NCI-H82 (cell line): ENCODE data around the gene ETV6.
A peak's percentile ranks its signal among the peaks of the same experiment; 100 is the strongest.

Experiments used
- DNase-seq: peaks from one replicate; lab custom pipeline; 2025; lab: John Stamatoyannopoulos, UW

ETV6 gene

DNA sequence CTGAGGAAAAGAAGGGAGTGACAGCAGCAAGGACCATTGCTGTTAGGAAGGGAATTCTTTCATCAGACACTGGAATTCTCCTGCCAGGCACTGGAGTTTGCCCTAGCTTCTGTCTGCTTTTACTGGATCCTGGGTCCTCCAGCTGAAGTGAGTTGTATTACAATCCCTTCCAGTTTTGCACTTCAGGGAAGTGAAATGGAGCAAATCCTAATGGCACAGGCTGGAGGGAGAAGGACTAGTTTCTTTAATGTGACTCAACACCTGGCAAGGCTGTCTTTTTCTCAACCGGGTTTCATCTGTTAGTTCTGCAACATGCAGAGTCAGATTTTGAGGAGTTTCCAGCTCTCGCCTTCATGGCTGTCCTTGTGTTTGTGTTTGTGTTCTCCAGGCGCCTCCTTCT, 45.8 kb downstream of the ETV6 start:
- DNase-seq, result no peak

DNA sequence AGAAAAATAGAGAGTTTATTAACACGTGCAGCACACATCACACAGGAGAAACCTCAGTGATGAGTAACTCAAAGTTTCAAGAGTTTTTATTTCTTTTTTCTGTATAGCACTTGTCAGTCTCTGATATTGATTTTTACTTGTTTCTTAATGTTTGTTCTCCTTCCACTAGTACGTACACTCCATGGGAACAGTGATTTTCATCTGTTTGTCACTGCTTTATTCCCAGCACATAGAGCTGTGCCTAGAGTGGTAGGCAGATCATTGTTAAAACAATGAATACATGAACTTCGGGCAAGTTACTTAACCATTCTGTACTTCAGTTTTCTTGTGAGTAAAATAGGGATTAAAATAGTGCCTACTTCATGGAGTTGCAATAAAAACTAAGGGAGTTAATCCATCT, 46.6 kb downstream of the ETV6 start:
- no peak for DNase-seq

DNA sequence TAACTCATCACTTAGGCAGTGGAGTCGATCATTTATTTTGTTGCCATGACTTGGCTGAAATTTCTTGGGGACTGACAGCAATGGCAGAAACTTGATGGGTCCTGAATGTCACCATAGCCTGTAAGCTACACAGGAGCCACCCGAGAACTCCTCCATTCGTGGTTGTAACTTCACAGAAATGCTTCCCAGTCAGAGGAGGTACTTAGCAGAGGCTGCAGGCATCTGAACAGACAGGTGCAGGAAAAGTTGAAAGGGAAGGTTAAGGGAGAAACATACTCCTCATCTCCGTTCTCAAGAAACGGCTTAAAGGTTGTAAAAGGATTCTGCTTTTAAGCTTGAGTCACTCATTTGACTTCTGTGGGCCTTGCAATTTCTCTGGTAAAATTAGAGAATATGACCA, 47.7 kb downstream of the ETV6 start:
- peak; percentile 8 for DNase-seq

DNA sequence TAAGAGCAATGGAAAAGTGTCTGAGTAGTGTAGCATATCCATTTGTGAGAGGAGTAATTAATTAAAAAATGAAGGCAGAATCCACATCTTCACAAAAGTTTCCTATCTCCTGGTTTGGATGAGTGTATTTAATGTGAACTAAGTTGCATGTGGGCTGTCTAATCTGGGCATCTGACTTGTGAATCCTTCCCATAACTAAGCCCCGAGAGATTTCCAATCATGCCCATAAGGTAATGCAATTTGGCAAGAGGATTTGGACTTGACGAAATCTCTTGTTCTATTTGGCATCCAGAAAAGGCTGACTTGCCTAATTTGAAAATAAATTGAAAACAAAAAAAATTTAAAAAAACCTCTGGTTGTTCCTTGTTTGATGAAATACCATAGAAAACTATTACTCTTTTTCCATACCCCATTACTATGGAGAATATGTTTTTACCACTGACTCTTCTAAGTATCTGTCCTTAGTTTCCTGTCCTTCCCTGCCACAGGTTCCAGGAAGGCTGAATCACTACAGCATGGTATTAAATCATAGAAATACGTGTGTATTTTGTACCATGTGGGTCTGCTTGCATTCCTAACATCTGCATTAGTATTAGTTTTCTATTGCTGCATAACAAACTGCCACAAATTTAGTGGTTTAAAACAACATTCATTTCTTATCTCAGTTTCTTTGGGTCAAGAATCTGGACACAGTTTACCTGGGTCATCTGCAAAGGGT, 48.4 kb downstream of the ETV6 start:
- DNase-seq, result peak; percentile 72

DNA sequence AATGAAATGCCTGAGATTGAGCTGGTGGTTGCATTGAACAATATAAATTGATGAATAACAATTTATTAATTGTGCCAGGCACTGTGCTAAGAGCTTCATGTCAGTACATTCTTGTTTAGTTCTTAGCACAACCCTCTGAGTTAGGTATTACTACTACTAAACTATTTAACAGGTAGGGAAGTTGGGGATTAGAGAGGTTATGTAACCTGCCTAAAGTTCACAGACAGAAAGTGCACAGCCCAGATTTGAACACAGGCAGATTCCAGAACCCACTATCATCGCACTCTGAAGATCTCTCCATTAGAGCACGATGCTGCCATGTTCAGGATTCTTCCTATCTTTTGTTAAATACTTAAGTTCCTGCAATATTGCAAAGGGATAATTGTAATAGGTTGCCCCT, 49.3 kb downstream of the ETV6 start:
- no peak for DNase-seq

DNA sequence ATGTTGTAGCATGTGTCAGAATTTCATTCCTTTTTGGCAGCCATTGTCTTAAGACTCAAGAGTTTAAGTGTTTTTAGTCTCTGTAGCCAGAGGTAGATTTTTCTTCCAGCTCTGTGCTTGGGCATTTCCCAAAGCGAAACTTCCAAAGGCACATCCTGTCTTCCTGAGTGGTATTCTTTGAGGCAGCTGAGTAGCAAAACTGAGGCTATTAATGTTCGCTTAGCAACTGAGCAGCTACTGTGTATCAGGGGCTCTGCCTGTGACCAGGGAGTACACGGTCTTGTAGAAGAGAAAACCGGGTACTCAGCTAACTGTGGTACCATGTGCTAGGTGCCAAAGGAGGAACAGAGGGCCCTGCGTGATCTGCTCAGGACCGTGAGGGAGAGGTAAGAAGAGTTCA, 52.0 kb downstream of the ETV6 start:
- no peak for DNase-seq

DNA sequence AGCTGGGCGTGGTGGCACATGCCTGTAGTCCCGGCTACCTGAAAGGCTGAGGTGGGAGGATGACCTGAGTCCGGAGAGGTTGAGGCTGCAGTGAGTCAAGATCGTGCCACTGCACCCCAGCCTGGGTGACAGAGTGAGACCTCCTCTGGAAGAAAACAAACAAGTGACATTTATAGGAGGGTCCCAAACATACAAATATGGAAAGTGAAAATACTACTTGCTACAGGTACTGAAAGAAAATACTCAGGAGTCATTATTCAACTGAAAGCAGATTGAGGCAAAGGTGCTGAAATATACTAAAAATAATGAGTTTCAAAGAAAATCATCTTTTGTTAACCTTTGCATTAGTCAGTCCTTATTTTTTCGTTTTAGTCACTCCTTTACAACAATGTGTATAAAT, 53.5 kb downstream of the ETV6 start:
- no peak for DNase-seq

DNA sequence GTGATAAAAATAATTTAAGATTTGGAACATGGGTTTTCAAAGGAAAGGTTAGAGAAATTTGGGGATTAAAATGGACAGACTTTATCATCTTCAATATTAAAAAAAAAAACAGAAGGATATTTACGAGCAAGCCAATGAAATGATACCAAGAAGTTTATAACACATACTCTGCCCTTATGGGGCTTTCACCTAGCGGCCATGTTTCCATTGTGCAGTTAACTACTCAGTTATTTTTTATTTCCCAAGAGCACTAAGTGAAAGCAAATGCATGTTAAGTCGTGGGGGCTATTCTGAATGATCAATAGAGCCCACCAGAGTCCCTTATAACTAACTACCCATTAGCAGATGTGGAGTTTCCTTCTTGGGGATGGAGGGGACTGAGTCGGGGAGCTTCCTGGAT, 53.9 kb downstream of the ETV6 start:
- DNase-seq, result no peak

DNA sequence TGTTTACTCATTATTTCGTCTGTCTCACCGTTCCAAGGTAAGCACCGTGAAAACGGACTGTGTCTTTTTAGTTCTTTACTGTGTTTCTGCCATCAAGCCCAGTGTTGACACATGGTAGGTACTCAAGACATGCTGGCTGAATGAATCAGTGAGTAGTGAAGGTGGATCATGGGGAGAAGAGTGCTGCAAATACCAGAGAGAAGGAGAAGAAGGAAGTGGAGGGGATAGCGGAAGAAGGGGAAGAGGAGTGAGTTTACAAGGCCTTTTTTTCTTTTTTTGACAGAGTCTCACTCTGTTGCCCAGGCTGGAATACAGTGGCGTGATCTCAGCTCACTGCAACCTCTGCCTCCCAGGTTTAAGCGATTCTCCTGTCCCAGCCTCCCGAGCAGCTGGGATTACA, 54.6 kb downstream of the ETV6 start:
- DNase-seq, result no peak

DNA sequence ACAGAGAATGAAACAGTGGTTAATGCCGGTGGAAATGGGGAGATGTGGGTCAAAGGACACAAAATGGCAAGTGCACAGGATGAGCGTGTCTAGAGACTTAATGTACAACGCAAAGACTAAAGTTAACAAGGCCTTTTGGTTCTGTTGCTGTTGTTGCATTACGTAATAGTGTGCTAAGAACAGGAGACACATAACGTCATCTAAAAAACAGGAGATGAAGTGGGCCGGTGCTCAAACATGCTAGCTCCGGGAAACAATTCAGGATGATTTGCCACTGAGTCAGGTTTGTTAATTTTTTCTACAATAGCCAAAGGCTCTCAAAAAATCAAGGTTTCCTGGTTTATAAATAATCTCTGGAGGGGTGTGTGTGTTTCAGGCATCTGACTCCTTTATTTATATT, 55.5 kb downstream of the ETV6 start:
- DNase-seq, result no peak

DNA sequence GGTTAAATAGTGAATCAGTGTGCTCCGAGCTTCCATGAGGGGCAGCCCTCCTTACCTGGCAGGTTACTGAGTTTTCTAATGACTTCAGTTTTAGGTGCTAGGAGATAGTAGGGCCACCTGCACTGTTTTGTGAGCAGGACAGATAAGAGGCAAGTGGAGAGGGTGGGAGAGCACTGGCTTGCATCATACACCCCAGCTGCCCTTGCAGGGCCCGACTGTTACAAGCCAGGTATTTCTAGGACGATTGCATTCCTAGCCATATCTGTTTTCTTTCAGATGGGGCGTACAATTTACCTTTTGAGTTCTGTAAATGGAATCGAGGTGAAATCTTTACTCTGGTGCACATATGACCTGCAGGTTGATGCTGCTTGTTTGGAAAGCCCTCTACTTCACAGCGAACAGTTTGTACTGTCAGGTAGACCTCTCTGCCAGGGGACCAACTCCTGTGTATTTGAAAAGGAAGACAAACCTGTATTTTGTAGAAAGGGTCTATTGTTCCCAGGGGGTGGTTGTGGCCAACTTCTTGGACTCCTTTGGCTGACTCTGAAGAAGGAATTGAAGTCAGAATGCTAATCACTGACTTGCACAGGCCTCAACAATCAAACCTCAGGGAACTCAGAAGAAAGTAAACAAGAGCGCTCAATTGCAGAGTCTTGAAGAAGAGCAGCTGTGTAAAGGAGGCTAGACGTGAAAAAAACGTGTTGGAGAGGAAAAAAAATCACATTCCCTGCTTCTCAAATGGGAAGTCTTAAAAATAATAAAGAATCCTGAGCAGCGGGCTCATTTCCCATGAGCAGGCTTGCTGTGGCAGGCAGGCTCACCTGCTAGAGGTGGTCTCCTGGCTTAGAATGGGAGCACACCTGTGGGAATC, 57.3 kb downstream of the ETV6 start:
- no peak for DNase-seq

DNA sequence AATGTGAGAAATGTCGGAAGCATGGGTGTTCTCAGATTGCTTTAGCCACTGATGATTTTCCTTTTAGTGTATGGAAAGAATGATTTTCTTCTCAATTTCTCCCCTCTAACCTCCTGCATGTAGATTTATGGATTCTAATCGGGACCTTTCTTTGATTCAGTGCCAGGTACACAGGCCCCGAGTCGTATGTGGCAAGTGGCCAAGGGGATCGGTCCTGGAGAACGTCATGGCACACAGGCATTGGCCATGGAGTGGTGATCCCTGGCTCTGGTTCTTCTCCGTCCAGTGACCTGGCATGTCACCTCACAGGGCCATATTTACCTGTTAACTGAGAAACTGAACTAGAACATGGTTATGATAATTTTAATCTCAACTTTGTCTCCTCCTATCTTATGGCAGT, 58.1 kb downstream of the ETV6 start:
- no peak for DNase-seq

DNA sequence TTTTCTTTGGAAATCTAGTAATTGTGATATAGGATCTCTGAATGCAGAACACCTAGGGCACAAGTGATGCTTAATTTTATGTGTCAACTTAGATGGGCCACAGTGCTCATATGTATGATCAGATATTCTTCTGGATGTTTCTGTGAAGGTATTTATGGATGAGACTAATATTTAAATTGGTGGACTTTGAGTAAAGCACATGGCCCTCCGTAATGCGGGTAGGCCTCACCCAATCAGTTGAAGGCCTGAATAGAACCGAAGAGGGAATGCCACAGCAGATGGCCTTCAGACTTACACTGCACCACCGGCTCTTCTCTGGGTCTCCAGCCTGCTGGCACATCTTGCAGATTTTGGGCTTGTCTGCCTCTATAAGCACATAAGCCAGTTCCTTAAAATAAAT, 60.0 kb downstream of the ETV6 start:
- DNase-seq, result no peak

DNA sequence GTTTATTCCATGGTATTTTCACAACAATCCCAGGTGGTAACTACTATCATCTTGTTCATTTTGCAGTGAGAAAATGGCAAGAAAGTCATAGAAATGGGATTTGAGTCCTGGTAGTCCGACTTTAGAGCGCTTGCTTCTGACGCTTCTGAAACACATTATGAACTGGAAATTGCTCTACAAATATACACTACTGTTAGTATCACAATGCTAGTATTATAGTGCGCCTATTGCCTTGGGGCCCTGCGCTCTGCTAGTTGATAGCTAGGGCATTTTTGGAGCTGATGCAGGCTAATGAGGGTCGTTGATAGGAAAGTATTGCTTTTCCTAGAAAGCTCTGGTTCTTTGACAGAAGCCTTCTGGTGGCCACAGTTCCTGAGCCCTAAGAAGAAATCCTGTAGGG, 61.0 kb downstream of the ETV6 start:
- DNase-seq, result no peak

DNA sequence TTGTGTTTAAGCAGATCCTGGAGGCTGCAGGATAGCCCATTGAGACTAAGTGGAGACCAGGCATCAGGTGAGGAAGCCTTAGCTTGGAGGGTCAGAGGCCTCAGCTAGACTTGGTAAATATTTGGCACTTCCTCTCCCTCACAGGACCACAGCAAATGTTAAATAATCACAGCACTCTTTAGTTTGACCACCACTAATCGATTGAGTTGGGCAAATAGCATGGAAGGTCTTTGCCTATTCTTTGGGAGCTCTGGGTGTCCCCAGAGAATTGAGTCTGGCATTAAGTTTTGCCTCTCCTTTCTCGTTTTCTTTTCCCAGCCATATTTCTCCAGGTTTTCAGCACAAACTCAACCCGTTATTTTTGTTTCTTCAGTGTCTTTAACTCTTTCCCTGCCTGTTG, 61.4 kb downstream of the ETV6 start:
- DNase-seq, result no peak

DNA sequence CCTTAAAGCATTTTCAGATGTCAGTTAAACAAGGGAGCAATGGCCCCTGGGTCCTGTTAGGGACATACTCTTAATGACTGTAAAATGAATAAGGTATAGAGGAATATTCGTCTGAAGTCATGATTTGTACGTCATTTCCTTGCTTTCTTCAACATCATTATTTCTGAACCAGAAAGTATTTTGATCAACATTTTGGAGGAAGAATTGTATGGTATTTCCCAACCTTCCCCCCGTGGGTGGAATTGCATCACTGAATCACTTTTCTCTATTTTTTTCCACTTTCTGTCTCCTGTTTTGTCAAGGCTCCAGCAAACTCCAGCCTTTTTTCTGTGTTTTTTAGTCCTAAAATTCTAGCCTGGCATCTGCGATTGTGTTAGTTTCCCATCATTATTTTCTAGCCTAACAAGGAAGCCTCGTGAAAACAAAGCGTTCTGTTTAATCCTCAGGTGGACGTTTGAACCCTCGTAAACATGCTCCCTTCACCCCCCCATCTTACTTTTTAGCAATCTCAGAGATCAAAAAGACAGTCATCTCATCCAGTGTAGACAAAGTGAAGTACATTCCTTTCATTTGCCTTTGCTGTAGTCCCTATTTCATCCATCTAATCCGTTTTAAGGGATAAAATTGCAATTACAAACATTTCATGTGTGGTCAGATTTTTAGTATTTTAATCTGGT, 62.3 kb downstream of the ETV6 start:
- no peak for DNase-seq

DNA sequence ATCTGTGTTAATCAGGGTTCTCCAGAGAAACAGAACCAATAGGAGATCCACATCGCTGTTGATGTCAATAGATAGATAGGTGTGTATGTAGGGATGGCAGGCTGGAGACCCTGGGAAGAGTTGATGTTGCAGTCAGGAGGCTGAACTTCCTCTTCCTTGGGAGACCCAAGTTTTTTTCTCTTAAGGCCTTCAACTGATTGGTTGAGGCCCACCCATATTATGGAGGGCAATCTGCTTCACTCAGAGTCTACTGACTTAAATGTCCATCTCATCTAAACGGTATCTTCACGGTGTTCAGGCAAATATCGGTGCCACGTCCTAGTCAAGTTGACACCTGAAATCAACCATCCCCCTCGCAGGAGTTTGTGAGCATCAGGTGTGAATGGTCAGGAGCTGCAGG, 63.0 kb downstream of the ETV6 start:
- no peak for DNase-seq

DNA sequence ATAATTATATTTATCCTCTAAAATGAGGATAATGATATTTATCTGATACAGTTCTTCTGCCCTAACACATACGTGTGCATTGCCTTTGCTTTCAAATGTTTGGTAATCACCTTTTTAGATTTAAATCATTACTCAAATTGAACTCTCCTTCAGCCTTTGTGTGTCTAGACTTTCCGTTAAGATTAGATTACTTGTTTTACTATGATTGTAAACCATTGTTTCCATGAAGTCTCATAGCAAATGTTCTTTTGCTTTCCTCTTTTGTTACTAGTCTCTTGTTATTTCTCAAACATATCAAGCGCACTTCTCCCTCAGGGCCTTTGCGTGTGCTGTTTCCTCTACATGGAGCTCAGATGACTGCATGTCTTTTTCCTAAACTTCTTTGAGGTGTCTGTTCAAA, 63.7 kb downstream of the ETV6 start:
- DNase-seq, result no peak

DNA sequence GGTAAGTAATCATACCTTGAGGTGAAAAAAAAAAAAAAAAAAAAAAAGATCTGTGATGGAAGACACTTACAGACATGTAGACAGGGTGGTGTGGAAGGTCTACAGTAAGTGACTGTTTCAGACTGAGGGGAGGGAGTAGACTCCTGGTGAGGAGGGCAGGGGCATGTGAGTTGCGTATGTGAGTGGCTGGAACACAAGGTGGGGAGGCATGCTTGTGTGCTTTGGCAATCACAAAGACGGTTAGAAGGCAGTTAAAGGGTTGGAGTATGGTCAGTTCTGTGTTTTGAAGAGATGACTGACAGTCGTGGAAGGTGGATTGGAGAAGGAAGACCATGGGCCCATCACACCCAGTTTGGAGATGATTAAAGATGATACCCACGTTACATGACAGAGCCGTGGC, 65.2 kb downstream of the ETV6 start:
- no peak for DNase-seq

DNA sequence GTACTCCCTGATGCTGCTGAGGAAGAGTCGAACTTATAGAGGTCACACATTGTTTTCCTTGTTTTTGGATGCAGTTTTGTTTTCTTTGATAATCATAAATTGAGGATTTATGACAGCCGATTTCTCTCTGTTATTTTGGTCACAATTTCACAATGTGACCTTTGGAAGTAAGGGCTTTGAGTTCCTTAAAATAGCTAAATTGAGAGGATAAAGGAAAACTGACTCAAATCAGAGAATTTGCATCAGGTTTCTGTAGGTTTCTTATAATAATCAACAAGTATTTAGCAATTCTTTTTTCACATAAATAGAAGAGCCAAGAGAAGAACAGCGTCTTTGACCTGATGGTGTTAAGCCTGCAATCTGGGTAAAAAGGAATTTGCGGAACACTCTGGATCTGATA, 66.1 kb downstream of the ETV6 start:
- DNase-seq, result no peak

DNA sequence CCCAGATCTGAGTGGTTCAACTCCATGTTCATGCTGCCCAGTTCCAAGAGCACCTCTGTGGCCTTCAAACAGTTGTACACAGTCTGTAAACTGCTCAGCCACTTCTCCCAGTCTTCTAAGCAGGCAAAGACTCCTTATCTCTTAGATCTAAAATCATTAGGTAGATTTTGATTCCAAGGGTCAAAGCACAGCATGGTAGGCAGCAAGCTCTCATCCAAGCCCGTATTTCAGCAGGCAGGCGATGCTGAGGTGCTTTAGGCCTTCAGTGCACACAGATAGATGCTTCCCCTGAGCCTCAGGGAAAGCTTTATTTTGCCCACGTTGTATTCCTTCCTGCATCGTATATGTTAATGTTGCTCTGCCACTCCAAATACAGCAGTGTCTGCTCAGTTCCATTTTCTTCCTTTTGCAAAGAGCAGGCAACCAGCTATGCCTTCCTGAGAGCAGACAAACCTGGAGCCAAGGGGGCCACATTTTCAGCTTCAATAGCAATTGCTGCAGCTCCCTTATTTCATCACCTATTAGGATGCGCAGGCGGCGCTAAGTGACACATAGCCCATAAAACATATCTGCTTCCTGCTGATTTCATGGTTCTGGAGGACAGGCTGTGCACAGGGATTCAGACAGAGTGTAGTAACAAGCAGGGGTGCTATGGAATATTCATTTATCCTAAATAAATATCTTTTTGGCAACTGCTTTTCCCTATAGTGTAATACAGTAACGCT, 67.5 kb downstream of the ETV6 start:
- DNase-seq, result no peak

DNA sequence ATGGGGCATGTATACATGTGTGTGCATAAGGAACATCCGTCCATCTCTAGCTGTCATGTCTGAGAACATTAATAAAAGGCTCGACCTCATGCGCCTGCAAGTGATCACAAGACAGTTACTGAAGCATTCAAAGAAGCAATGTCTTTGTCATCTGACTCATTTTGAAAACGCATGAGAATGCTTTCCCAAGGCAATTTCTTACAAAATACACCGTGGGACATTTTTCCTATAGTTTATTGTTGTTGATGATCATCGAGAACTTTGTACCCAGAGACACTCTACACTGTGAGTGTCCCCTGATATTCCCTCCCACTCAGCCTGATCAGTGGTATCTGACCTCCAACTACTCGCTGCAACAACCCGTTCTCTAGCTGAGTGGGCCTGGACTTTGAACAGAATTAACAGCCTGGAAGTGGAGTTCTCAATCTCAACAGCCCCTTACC, 68.1 kb downstream of the ETV6 start:
- no peak for DNase-seq
